HTR-8/SVneo (cell line): ENCODE measurements around the gene VWA8.
A peak's percentile ranks its signal among the peaks of the same experiment; 100 is the strongest.

ENCODE experiments used
- DNase-seq: peaks from one replicate; pipeline ENCODE4 v3.0.0; 2011; ENCODE audit warnings: low spot score, mixed read lengths; ENCODE audit not compliant: insufficient read length
- FAIRE-seq: peaks from 2 replicates; lab custom pipeline; 2011; peaks lifted over from hg19 to GRCh38; lab: Jason Lieb, UNC

VWA8 gene

DNA sequence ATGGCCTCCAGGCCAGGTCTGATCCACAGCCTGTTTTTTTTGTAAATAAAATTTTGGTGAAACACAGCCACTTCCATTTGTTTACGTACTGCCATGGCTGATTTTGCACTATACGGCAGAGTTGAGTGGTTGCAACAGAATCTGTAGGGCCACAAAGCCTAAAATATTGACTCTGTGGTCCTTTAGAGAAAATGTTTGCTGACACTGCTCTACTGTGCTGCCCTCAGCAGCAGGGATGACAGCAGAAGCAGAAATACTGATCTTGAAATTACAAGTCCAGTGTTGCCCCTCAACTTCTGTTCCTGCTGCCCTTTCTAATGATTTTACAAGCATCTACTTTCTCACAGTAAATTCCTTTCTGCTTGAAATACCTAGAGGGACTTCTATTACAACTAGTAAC lies 258.4 kb downstream of the VWA8 start:
- no peak for DNase-seq
- FAIRE-seq: no peak

DNA sequence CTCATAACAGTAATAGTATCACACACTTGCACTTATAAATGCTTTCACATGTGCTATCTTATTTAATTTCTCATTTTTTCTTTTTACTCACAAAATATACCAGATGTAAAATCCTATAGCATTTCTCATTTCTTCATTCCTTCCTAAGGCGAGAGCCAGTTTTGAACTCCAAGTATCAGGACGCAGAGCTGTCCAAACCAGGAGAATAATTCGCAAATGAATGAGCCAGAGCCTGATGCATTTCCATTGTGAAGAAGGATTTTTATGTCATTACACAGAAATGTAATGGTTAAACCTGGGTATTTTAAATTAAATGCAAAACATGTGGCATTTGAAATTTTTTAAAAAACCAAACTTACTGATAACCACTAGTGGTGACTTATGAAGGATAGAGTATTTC lies 259.2 kb downstream of the VWA8 start:
- no peak for DNase-seq
- FAIRE-seq: no peak

DNA sequence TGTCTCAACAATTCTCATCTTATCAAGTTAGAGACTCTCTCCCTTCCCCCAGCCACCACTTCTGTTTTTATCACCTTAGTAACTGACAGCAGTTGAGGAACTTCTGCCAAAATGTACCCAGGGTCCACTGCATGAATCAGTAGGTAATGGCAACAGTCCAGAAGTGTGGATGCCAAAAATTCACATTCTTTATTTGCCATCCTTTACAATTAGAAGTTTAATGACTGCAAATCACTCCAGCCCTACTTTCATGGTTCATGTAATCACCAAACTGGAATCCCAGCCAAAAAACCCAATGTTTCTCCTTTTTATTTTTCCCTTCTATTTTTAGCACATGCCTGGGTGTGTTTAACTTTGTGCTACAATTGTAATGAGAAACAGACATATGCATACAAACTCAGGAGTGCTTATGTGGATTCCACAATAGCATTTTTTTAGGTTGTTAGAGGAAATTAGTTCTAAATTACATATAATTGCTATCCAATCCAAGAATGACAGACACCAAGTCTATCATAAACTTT lies 260.1 kb downstream of the VWA8 start:
- FAIRE-seq: no peak

DNA sequence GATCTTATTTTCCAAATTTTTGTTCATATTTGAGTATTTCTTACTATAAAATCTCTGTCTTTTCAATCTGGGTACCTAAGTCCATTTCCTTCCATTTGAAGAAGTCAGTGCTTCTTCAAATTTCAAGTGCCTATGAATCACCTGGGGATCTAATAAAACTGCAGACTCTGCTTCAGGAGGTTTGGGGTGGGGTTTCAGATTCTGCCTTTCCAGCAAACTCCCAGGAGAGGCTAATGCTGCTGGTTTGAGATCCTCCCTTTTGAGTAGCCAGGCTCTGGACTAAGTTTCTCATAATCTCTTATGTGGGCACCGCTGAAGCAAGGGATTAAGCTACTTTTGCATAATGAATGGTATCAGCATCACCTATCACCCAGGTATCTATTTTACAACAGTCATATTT lies 261.1 kb downstream of the VWA8 start:
- DNase-seq (no peak), FAIRE-seq (no peak)

More for the DNA sequence above, 260.1 kb downstream of the VWA8 start:
- no peak for DNase-seq

DNA sequence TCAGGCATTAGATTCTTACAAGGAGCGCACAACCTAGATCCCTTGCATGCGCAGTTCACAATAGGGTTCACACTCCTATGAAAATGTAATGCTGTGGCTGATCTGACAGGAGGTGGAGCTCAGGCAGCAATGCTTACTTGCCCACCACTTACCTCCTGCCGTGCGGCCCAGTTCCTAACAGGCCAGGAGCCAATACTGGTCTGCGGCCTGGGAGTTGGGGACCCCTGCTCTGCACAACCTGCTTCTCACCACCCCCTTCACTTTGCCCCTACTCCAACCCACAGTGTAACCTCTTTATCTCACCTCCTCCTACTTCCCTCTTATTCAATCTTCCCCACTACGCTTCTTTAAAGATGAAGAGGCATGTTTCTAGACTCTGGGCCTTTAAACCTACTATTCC lies 263.3 kb downstream of the VWA8 start:
- DNase-seq (no peak), FAIRE-seq (no peak)

DNA sequence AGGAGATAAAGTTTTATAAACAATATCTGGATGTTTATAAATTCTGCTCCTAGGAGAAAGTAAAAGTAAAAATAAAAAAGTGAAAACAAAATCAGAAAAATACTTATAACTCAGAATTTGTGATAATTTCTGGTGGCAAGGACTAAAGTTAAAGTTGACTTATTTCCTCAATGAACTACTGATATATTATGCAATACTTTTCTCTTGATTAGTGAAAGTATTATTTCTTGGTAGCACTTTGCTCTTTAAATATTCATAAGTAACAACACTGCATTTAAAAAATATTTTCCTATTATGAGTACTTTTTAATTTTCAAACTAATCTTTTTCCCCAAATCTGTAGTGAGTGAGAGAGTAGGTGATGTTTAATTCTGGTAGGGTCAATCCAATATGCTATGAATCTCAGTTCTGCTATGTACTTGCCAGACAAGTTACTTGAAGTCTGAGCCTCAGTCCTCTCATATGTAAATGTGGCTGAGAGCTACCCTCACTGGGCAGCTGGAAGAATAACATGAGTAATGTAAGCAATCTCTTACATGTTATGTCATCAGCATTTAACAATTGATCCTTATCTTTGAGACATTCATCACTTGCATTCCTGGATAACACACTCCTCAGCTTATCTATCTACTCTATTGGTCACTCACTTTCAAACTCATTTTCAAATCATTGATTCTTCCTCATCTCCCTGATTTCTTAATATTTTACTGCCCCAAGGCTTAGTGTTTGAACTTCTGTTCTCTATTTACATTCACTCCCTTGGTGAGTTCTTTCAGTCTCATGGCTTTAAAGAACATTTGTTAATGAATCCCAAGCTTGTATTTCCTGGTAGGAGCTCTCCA lies 264.5 kb downstream of the VWA8 start:
- DNase-seq (peak; percentile 8), FAIRE-seq (no peak)

DNA sequence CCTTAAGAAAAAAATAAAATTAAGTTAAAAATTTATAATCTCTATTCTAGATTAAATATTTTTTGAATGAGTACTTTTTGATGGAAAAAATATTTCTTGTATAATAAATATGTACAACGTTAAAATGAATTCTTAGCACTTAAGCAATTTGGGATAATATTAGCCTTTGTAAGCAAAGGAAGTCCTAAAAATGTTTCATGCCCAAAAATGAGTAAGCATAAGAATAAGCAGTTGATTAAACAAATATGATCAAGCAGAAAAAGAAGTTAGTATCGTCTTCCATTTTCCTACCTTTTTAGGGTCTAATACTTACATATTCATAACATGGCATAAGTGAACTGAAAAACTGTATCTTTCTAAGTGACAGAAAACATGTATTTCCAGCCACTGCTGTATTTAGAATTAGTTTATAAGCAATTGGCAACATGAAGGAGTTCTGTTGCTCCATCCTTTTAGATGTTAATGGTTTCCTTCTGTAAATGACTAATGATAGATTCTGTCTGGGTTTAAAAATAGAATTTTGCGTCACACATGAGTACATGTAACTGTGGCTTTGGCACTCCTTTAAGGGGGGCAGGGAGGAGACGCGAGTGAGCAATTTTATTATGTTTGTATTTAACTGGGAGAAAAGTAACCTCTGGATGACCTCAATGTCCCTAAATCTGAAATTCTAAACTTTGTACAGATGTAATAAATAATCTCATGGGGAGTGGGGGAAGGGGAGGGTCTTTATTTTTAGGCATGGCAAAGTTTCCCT lies 266.2 kb downstream of the VWA8 start:
- no peak for FAIRE-seq
- peak; percentile 19 for DNase-seq

DNA sequence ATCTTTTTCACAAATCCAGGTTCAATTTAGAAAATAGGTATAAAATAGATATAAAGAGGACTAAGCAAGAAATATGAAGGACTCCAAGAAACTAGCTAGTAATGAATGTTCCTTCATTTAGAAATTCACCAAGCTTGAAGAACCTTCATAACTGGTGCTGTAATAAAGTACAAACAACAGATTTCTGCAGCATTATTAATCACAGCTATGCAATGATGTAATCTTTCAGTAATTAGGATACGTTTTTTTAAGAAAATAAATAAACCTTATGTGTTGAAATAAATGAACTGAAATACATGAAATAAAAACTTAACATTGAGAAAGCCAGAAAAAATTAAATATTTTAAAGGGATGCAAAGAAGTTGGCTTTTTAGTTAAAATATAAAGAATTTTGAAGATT lies 267.5 kb downstream of the VWA8 start:
- no peak for DNase-seq
- FAIRE-seq: no peak

DNA sequence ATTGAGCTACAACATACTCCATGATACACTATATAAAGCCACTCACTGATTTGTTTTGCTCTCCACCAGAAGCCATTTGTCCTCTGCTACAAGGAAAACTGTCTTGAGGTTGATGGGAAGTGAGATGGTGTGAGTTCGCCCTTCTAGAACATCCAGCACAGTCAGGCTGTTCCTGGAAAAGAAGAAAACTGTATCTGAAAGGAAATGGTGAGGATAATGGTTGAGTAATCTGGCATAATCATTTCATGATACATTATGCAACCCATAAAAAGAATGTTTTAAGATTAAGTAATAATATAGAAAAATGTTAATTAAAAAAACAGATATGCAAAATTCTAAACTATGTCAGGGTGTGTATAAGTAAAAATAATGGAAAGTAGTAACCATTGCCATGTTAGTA lies 269.6 kb downstream of the VWA8 start:
- no peak for DNase-seq
- no peak for FAIRE-seq

DNA sequence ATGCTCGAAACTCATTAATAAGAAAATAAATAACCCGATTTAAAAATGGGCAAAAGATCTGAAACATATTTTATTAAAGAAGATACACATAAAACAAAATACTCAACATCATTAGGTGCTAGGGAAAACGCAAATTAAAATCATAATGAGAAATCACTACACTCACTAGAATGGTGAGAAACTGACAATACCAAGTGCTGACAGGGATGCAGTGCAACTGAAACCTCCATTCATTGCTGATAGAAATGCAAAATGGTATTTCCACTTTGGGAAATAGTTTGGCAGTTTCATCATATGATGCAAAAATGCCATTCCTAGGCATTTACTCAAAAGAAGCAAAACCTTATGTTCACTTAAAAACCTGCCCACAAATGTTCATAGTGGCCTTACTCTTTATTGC lies 278.1 kb downstream of the VWA8 start:
- DNase-seq (no peak), FAIRE-seq (no peak)

DNA sequence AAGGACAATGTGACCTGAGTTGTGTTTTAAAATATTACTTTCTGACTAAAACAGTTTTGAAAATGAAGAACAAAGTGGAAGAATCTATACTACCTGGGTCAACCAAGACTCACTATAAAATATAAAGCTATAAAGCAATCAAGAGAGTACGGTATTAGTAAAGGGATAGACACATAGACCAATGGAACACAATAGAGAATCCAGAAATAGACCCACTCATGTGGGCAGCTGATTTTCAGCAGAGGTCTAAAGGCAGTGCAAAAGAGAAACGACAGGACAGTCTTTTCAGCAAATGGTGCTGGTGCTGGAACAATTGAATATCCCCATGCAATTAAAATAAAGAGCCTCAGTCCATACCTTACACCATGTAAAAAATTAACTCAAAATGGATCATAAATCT lies 278.9 kb downstream of the VWA8 start:
- DNase-seq: no peak
- FAIRE-seq: no peak

DNA sequence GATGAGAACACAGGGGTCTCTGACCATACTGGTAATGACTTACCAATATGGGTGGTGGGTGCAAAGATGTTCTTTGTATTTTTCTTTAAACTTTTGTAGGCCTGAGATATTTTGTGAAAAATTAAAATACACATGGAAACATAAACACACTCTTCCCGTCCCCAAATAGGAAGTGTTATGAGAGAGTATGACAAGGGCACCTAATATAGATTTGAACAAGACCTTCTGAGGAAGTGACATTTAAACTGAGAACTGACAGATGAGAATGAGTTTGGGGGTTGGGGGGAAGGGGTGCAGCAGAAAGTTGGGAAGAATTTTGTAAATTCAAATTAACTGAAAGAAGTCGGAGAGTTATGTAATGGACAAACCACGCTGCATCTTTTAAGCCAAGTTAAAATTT lies 279.3 kb downstream of the VWA8 start:
- FAIRE-seq: no peak

DNA sequence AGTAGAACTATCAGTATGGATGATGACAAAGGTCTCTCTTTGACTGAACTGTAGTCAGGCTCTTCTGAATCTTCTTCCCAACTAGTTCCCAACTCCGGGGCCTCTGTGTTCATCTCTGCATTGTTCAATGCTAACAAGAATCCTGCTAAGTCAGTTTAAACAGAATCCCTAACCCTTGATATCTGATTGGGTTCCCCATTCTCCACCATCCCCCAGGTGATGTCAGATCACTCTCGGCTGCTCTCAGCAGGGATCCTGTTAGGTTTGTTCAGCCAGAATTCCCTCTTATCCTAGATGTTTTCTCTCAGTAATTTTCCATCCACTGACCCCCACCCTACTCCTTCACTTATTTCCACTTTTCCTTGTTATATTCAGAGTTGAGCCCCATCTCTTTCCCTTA lies 280.0 kb downstream of the VWA8 start:
- FAIRE-seq (no peak), DNase-seq (no peak)

More for the DNA sequence above, 279.3 kb downstream of the VWA8 start:
- DNase-seq: no peak

DNA sequence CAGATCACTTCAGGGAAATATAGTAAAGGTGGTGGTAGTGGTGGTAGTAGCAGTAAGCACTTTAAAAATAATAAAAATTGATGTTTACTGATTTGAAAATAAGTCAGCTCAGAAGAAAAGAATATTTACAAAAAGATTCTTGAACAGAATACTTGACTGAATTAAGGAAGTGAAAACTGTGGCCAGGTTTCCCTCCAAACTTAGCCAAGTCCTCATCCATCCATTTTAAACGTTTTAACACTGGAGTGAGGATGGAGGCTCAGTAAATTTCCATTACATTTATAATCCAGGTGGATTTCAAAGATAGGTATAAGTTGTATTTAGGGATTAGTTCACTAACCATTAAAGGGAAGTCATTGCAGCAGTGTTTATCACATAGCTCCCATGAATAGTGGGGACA lies 282.1 kb downstream of the VWA8 start:
- FAIRE-seq: no peak
- DNase-seq: no peak

DNA sequence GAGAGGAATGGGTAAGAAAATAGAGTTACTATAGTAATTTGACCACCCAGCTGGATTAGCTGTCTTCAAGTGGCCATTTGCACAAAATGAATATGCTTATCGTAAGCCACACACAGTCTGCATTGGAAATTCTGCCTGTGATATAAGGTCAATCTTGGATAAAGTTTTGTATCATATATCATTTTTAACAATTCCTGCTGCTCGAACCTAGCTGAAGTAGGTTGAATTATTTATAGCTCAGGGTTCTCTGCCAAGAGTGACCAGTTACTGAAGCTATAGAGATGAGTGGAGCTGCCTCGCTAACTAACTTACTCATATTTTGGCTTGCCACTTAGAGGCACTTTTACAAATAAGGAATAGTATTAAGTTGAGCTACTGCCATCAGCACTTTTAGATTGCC lies 282.7 kb downstream of the VWA8 start:
- no peak for FAIRE-seq
- no peak for DNase-seq

DNA sequence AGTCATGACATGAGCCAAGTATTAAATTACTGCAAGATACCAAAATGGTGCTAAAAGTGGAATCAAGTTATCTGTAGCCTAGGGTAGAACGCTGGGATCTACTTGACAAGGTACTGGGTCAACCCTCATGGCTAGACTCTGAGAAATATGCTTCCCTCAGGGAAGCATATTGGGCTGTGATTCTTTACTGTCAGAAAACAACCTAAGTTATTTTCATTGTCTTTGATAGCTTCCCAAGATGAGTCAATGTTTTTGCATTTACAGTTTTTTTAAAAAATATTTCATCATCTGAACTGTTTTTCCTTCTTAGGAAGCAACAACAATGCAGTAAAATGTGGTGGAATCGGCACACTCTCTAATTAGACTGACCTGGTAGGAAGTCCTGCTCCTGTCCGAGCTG lies 285.6 kb downstream of the VWA8 start:
- no peak for FAIRE-seq
- DNase-seq: no peak

DNA sequence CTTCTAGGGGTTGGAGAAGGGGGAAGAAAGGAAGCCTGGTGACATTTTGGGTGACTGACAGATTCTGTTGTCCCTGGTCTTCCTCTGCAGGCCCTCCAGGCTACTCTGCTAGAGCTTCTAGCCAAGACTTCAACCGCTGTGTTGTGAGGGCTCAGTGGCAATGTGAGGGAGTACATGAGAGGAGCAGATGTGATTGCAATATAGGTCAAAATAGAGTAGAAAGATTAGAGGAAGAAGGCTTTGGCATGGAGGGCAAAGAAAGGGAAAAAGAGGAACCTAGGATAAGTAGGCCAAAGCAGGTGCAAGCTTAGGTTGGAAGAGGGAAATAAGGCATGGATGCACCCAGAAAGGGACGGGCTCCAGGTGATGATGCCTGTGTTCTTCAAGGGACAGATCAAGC lies 286.7 kb downstream of the VWA8 start:
- no peak for FAIRE-seq
- no peak for DNase-seq

DNA sequence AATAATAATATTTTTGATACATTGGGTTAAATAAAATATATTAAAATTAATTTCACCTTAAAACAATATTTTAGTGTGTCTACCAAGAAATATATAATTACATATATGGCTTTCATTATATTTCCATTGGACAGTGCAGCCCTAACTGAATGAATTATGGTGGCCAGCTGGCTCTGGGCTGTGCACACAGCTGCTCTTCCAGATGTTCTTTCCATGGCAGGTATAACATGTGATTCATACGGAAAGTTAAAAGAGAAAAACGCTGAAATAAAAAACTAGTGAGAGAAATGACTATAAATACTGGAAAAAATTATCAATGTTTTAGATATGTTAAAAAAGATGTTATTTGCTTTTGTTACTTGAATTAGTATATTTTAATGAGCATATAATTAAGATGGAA lies 287.3 kb downstream of the VWA8 start:
- no peak for FAIRE-seq
- no peak for DNase-seq

DNA sequence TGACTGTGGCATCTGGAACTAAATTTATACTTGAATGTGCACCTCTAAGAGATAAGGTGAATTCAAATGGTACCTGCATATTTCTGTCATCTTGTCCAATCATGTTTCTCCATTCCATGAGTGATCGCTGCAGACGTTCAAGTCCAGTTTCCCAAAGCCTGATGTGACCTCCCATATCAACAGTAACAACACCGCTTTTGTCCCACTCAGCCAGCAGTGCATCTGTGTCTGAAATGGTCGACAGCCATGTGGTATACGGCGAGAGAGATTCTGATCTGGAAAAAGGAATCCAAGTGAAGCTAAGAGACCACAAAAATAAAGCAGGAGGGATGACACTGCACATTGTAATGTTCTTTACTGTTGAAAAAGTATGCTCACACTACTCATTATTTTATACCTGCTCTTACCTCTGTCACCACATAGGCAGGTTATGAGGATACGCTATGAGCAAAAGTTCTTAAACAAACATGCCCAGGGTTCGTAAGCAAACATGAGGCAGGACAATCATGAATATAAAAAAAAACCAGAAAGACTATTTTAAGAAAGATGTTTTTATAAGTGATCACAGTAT lies 290.0 kb downstream of the VWA8 start:
- FAIRE-seq (no peak), DNase-seq (no peak)

DNA sequence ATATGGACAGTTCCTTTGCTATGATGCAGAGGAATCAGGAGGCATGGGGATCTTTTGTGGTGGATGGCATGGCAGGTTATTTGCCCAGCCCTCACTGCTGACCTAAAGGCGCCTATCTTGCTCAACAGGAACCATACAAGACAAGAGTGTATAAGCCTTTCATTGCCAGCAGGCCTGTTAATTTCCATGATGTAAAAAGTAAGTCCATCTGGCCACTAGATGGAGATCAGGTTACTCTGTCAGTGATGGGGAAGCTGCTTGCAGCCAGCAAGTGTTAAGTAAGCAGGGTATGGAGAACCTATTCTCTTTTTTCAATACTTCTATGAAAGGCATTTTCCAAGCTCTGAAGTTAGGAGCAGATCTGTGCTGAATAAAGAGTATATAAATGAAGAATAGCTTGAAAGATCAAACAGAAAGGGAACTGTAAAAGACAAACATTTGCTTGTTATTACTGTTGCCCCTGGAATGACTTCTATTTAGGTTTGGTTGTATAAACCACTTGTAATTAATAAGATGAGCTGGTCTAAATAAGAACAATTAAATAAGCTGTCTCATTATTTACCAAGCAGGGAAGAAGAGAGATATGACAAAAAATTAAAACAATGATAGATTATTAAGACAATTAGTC lies 292.7 kb downstream of the VWA8 start:
- FAIRE-seq: no peak
- DNase-seq: peak; percentile 28

DNA sequence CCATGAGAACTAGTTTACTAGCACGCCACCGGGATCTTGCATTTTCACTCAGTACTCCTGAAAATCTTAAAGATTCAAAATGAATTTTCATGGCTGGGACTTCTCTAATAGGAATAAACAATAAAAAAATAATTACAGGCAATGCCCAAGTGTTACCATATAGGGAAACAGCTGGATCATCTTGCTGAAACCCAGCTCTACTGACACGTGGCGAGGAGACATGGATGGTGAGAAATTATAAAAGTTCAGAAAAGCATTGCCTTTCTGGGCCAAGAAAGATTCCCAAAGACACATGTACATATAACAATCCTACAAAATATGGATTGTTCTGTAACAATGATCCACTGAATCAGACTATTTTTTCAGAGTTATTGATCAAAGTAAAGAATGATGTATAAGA lies 294.3 kb downstream of the VWA8 start:
- DNase-seq: no peak
- FAIRE-seq: no peak
